Measurements from ENCODE around the gene IGF2BP2.
"Not testable (repeated sequence)": the region's sequence is repeated elsewhere in the genome, so short reads cannot be mapped to it uniquely, and the experiment has no call there.

Gene IGF2BP2

GRCh38 chr3:185807445-185808068 is 17.3 kb downstream of the IGF2BP2 start:
- DNase-seq (ENCODE audit: low spot score) = no peak

- DNase-seq (ENCODE audit: low spot score) = not testable (repeated sequence)
Observed at GRCh38 chr3:185798831-185799110, 26.1 kb downstream of the IGF2BP2 start.

DNA sequence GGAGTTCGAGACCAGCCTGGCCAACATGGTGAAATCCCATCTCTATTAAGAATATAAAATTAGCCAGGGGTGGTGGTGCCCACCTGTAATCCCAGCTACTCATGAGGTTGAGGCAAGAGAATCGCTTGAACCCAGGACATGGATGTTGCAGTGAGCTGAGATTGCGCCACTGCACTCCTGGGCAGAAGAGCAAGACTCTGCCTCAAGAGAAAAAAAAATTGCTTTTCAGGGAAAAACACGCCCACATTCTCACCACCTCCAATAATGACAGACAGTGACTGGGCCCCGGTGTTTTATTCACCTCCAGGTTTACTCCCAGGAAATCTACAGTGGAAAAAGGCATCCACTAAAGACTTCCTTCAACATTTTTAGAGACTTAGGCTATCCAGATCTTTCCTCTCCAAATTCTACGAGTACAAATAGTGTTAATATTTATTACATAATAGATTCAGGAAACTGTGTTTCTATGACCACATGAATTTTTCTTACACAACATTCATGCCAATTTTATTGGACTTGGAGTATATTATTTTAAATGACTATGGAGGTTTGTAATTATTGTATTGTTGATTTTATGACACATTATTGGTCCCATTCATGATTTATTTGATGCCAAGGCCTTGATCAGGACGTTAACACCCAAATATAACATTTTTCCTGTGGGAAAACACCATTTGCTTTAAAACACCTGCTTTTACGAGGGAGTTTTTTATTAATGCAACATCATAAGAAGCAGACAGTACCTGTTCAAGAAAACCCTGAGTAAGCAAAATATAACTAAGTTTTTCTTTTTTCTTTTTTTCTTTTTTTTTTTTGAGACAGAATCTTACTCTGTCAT is 26.6 kb downstream of the IGF2BP2 start:
- DNase-seq (ENCODE audit: low spot score) = no peak

DNA sequence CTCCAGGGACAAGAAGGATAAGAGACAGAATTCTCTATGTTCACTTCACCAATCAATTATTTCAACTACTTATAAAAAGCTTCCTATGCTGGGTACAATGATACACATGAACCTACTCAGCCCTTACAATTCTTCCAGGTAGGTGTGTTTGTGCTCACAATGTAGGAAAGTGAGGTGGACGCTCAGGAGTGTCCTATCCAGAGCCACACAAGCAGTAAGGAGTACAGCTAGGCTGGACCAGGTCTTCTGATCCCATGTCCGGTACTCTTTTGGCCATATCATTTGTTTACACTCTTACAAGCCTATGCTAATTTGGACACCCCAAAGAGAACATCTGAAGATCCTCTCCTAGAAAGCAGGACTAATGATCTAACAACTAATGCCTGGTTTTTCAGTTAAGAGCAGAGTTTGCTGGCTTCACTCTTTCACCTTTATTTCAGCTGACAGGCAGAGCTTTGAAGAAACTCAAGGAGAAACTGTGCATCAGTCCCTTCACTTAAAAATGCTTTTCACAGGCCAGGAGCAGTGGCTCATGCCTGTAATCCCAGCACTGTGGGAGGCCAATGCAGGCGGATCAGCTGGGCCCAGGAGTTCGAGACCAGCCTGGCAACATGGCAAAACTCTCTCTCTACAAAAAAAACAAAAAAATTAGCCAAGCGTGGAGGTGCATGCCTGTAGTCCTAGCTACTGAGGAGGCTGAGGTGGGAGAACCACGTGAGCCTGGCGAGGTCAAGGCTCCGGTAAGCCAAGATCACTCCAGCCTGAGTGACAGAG is 27.5 kb downstream of the IGF2BP2 start:
- no peak for DNase-seq (ENCODE audit: low spot score)

DNA sequence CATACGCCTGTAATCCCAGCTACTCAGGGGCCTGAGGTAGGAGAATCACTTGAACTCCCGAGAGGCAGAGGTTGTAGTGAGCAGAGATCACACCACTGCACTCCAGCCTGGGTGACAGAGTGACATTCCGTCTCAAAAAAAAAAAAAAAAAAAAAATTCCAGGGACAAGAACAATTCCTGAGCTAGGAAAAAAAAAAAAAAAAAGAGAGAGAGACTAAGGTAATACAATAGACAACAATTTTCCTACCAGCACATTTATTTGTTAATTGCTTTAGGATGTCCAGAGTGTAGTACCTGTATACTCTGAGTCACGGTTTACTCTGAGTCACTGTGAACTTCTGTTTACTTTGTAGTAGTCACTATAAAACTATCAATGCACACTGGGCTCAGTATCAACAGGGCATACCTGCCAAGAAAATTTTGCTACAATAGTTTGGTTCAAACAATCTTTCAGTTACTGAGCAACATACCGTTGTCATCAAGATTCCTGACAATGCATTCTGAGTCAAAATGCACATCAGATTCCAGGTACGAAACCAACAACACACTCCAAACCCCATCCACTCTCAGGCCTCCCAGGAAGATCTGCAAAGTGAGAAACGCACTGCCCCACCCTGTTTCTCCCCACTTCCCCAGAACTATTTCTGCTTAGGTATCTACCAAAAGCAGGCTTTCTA is 28.3 kb downstream of the IGF2BP2 start:
- DNase-seq (ENCODE audit: low spot score) = no peak

GRCh38 chr3:185793381-185793780 is 31.5 kb downstream of the IGF2BP2 start:
- no peak for DNase-seq (ENCODE audit: low spot score)

DNA sequence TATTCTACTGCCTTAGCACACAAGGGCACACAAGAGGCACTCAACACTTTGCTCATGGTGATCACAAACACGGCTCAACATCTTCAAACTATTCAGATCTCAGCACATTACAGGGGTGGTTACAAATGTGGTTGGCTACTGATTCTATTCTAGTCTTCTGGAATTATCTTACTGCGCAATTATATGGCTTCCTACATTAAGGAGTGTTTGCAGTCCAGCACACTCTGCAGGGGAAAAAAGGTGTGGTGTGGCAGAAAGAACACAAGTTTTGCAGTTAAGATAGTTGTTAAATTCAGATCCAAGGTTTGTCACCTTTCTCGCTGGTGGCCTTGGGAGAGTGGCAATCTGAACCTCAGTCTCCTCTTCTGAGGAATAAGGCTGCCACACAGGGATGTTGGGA is 31.9 kb downstream of the IGF2BP2 start:
- no peak for DNase-seq (ENCODE audit: low spot score)

DNA sequence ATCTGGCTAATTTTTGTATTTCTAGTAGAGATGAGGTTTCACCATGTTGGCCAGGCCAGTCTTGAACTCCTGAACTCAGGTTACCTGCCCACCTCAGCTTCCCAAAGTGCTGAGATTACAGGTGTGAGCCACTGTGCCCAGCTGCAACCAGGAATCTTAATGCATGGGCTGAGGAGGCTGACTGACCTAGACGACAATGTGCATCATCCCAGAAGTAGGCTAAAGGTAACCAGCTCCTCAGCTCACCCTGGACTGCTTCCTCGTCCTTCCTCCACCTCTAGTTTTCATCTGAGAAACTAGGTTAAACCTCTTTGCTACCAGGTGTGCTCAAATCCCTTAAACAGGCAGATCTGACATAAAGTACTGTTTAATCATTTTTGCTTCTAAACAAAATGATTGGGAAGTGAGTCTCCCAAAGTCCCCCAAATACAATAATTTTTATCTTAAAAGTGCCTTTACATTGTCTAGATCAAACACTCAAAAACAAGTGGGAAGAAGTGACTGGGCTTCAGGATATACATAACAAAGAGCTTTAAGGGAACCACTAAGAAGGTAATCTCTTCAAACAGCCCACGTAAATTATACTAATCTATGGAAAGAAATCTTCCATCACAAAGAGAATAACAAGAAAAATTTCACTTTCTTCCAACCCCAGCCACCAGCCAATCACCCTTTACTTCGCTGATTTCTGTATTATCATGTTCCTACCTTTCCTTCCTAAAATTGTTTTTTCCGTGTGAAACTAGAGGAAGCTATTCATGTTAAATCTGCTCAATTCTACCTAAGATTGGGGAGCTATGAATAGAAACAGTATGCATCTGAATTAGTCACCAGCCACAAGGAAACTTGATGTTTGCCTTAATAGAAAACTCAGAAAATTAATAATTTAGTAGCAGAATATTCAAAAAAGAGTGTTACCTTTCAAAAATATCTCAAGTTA is 34.7 kb downstream of the IGF2BP2 start:
- DNase-seq (ENCODE audit: low spot score) = no peak

- DNase-seq (ENCODE audit: low spot score) = no peak
Observed at GRCh38 chr3:185789134-185789533, 35.7 kb downstream of the IGF2BP2 start.

DNA sequence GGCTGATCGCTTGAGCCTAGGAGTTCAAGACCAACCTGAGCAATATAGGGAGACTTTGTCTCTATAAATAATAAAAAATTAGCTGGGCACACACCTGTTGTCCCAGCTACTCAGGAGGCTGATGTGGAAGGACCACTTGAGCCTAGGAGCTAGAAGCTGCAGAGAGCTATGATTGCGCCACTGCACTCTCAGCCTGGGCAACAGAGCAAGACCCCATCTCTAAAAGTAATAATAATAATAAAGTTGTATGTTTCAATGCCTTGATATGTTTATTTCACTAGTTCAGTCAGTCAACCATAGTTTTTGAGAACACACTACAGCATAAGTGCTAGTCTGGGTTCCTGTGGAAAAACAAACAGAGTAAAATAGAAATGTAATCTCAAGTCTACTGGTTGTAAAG is 36.5 kb downstream of the IGF2BP2 start:
- no peak for DNase-seq (ENCODE audit: low spot score)

- DNase-seq (ENCODE audit: low spot score) = no peak
Observed at GRCh38 chr3:185786956-185787877, 37.6 kb downstream of the IGF2BP2 start.

DNA sequence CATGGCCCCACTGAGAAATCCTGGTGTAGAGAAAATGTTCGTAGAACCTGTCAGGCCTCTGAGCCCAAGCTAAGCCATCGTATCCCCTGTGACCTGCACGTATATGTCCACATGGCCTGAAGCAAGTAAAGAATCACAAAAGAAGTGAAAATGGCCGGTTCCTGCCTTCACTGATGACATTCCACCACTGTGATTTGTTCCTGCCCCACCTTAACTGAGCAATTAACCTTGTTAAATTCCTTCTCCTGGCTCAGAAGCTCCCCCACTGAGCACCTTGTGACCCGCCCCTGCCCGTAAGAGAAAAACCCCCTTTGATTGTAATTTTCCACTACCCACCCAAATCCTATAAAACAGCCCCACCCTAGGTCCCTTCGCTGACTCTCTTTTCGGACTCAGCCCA is 38.6 kb downstream of the IGF2BP2 start:
- DNase-seq (ENCODE audit: low spot score) = not testable (repeated sequence)

DNA sequence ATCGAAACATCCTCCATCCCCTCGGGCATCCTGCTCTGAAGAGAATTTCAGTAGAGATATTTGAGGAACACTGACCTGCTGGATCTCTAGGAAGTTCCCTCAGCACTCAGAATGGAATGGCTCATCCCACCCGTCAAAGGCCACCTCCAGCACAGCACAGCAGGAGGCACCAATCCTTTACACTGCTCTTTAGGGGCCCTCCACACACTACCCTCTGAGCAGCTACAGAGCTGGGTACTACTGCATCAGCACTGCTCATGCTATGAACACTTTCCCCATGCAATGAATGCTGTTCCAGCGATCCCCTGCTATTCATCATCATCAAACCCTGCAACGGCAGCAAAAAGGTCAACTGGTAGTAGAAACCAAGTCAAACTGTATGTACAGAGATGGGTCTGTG is 40.5 kb downstream of the IGF2BP2 start:
- DNase-seq (ENCODE audit: low spot score) = no peak

DNA sequence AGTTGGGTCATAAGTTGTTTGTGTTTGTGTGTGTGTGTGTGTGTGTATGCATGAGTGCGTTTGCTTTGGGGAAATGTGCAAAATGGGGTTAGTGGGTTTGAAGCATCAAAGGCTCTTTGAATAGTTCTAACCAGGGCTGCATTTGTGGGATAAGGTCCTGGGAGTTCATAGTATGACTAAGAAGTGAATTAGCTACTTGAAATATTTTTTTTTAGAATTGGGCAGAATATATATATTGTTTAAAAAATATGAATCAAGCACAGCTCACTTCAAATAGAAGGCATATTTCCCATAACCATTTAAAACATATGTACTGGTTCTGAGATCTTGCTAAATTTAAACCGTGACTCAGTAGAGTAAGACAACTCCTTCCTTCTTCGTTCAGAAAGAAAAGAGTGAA is 43.1 kb downstream of the IGF2BP2 start:
- no peak for DNase-seq (ENCODE audit: low spot score)

GRCh38 chr3:185779461-185779860 is 45.4 kb downstream of the IGF2BP2 start:
- no peak for DNase-seq (ENCODE audit: low spot score)

GRCh38 chr3:185778821-185779220 is 46.0 kb downstream of the IGF2BP2 start:
- DNase-seq (ENCODE audit: low spot score) = no peak

GRCh38 chr3:185778094-185778493 is 46.7 kb downstream of the IGF2BP2 start:
- DNase-seq (ENCODE audit: low spot score) = no peak

- no peak for DNase-seq (ENCODE audit: low spot score)
Observed at GRCh38 chr3:185770109-185770508, 54.7 kb downstream of the IGF2BP2 start.

GRCh38 chr3:185768578-185768982 is 56.3 kb downstream of the IGF2BP2 start:
- peak; percentile 74 for DNase-seq (ENCODE audit: low spot score)

All from SK-N-DZ (cell line).